Osteocyte (in vitro differentiated cells): ENCODE data around the gene MLH1. TPM values are rescaled to one million over a fixed set of nuclear protein-coding genes. Genes with fewer than 3 reads are reported as not detected.

ENCODE experiments used
- DNase-seq: peaks from one replicate; pipeline ENCODE4 v3.0.0; 2021; ENCODE audit warnings: mixed read lengths; ENCODE audit not compliant: unreplicated experiment; ENCODE audit errors: extremely low spot score
- H3K27ac Mint-ChIP-seq: one replicate; pipeline ENCODE4 v1.8.0; 2021; ENCODE audit warnings: mild to moderate bottlenecking, mixed read lengths; ENCODE audit not compliant: unreplicated experiment
- H3K27me3 Mint-ChIP-seq: one replicate; pipeline ENCODE4 v1.8.0; 2021; ENCODE audit warnings: mixed read lengths; ENCODE audit not compliant: unreplicated experiment
- H3K36me3 Mint-ChIP-seq: one replicate; pipeline ENCODE4 v1.8.0; 2021; ENCODE audit warnings: mixed read lengths; ENCODE audit not compliant: unreplicated experiment
- H3K4me1 Mint-ChIP-seq: one replicate; pipeline ENCODE4 v1.8.0; 2021; ENCODE audit warnings: mixed read lengths; ENCODE audit not compliant: unreplicated experiment
- H3K4me3 Mint-ChIP-seq: one replicate; pipeline ENCODE4 v1.8.0; 2021; ENCODE audit warnings: mild to moderate bottlenecking, moderate library complexity, mixed read lengths; ENCODE audit not compliant: unreplicated experiment
- H3K9me3 Mint-ChIP-seq: one replicate; pipeline ENCODE4 v1.8.0; 2021; ENCODE audit warnings: mixed read lengths; ENCODE audit not compliant: unreplicated experiment
- CTCF ChIP-seq: fragments of 200-600 bp; sonication (generic); IDR thresholded peaks from 2 replicates; pipeline ENCODE4 v1.5.0; 2021; ENCODE audit warnings: antibody characterized with exemption, mild to moderate bottlenecking, moderate library complexity
- total RNA-seq: library from RNA; stranded (reverse); gene quantifications from 2 replicates; pipeline ENCODE4 v1.2.1, GENCODE V29; 2021

Gene MLH1
- total RNA-seq, 1 donor from 2014 or later = 31.2 TPM

- H3K27ac Mint-ChIP-seq = no peak overlapping the region
- DNase-seq = no peak
- H3K36me3 Mint-ChIP-seq = peaks cover 22% of the 10 kb centered on the region
- no peaks in the 10 kb centered on the region for H3K9me3 Mint-ChIP-seq
- peaks cover 25% of the 10 kb centered on the region for H3K4me1 Mint-ChIP-seq
- no peak overlapping the region for H3K4me3 Mint-ChIP-seq
- TF ChIP-seq CTCF = no peak
- H3K27me3 Mint-ChIP-seq = no peaks in the 10 kb centered on the region
Measured at GRCh38 chr3:37094636-37095035, 101.3 kb downstream of the MLH1 start.

GRCh38 chr3:37096288-37096687, 103.0 kb downstream of the MLH1 start:
- Mint-ChIP-seq H3K9me3 (no peaks in the 10 kb centered on the region), H3K4me3 (no peak overlapping the region), H3K27me3 (no peaks in the 10 kb centered on the region), H3K27ac (peak overlapping the region; percentile 71), H3K4me1 (peaks cover 24% of the 10 kb centered on the region), H3K36me3 (peaks cover 15% of the 10 kb centered on the region)
- no peak for TF ChIP-seq CTCF
- DNase-seq = no peak

- peak overlapping the region; percentile 71 for H3K27ac Mint-ChIP-seq
- H3K36me3 Mint-ChIP-seq = peaks cover 14% of the 10 kb centered on the region
- H3K4me1 Mint-ChIP-seq = peaks cover 24% of the 10 kb centered on the region
- no peaks in the 10 kb centered on the region for H3K27me3 Mint-ChIP-seq
- DNase-seq = no peak
- TF ChIP-seq CTCF = no peak
- no peaks in the 10 kb centered on the region for H3K9me3 Mint-ChIP-seq
- peak overlapping the region; percentile 35 for H3K4me3 Mint-ChIP-seq
Measured at GRCh38 chr3:37096975-37097374, 103.7 kb downstream of the MLH1 start.

GRCh38 chr3:37097776-37098175, 104.5 kb downstream of the MLH1 start:
- no peak overlapping the region for H3K4me3 Mint-ChIP-seq
- TF ChIP-seq CTCF = no peak
- DNase-seq = no peak
- H3K36me3 Mint-ChIP-seq = peaks cover 13% of the 10 kb centered on the region
- no peak overlapping the region for H3K27ac Mint-ChIP-seq
- H3K27me3 Mint-ChIP-seq = no peaks in the 10 kb centered on the region
- no peaks in the 10 kb centered on the region for H3K9me3 Mint-ChIP-seq
- H3K4me1 Mint-ChIP-seq = peaks cover 24% of the 10 kb centered on the region

- Mint-ChIP-seq H3K4me1 (peaks cover 24% of the 10 kb centered on the region), H3K36me3 (peaks cover 6% of the 10 kb centered on the region), H3K4me3 (no peak overlapping the region), H3K27ac (no peak overlapping the region), H3K27me3 (no peaks in the 10 kb centered on the region), H3K9me3 (no peaks in the 10 kb centered on the region)
- DNase-seq = no peak
- no peak for TF ChIP-seq CTCF
Measured at GRCh38 chr3:37098884-37099283, 105.6 kb downstream of the MLH1 start.
